CD4-positive, alpha-beta T cell treated with Interferon alpha-2 for 1 hour (primary cell): ENCODE measurements around the gene SGMS1.
"Not testable (repeated sequence)": the region's sequence is repeated elsewhere in the genome, so short reads cannot be mapped to it uniquely, and the experiment has no call there.

ENCODE experiments used
- DNase-seq, 2 donors: peaks; one replicate each; pipeline ENCODE4 v3.0.0-alpha.2; 2020 to 2022

SGMS1 gene

GRCh38 chr10:50286996-50287803 lies 336.6 kb downstream of the SGMS1 start:
- DNase-seq = no peak

DNA sequence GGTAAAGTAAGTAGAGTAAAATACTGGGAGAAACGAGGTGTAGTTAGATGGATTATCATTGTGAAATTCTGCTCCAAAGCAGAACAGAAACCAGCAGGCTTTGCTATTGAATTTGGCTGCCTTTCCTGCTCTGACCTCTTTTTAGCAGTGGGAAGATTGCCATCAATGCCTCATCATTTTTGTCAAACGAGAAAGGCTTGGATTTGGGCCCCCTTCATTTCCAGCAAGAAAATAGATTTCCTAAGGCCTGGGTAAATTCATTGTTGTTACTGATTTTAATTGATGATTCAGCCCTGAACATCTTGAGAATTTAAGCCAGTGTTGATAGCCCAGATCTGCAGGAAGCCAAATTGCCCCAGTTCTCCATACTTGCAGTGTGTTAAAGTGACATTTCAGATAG lies 337.2 kb downstream of the SGMS1 start:
- no peak for DNase-seq

- DNase-seq = no peak
These were observed 341.7 kb downstream of the SGMS1 start for GRCh38 chr10:50281967-50282522.

DNA sequence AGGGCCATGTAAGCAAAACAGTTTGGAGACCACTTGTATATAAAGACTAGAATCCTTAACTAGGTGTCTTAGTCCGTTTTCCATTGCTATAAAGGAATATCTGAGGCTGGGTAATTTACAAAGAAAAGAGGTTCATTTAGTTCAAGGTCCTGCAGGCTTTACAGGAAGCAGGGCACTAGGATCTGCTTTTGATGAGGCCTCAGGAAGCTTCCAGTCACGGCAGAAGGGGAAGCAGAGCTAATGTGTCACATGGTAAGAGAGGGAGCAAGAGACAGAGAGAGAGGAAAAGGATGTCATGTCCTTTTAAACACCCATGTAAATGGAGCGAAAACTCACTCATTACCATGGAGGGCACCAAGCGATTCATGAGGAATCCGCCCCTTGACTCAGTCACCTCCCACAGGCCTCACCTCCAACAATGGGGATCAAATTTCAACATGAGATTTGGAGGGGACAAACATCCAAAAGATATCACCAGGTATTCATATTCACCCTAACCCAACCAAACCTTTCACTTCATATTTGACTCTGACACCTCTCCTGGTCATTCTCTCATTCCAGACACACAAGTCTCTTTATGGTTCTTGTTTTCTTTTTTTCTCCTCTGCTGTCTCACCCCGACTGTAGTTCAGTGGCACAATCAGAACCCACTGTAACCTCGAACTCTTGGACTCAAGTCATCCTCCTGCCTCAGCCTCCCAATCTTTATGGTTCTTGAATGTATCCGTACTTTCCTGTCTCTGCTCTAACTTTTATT lies 342.4 kb downstream of the SGMS1 start:
- DNase-seq = no peak

DNA sequence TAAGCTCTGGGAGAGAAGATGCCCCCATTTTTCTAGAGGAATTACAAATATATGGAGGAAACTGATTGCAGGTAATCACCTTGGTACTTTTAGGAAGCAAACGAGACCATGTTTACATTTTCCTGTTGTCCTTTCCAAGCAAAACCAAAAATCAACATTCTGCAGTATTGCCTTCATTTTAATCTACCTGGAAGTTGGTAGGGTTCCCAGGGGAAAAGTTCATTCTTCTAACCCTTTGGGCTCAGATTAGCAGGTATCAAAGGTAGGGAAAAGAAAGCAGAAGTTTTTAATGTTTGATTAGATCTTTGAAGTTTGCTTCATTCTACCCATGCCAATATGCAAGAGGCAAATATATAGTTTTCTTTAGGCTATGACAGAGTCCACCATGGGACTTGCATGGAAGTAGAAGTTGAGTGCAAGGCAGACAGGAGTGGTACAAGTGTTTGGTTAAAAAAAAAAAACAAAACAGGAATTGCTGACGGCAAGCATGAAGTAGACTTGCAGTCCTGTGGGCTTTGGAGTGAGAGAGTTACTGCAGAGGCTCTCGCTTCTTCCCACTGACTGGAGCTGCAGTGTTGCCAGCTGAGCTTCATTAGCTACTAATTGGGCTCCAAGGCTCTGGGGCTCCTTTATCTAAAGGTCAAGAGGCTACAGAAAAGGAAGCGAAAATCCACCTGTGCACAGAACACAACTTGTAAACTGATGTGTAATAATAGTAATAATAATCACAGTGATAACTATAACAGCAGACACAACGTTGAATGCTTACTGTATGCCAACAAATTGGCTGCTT lies 343.5 kb downstream of the SGMS1 start:
- DNase-seq = no peak

DNA sequence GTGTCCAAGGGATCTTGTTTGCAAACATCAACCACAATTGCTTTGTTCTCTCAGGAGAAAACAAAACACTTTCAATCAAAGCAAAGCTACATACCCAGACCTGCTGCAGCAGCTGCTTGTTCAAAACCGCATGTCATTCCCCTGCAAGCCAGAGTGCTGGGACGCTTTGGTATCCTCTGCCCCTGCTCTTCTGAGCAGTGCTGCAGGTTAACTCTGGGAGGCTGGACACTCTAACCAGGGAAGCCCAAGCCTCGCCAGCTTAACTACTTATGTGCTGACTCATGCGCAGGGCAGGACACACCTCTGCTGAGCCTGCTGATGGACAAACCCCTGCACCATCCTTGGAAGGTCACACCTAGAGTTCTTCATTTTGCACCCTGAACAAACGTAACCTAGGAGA lies 344.3 kb downstream of the SGMS1 start:
- no peak for DNase-seq

DNA sequence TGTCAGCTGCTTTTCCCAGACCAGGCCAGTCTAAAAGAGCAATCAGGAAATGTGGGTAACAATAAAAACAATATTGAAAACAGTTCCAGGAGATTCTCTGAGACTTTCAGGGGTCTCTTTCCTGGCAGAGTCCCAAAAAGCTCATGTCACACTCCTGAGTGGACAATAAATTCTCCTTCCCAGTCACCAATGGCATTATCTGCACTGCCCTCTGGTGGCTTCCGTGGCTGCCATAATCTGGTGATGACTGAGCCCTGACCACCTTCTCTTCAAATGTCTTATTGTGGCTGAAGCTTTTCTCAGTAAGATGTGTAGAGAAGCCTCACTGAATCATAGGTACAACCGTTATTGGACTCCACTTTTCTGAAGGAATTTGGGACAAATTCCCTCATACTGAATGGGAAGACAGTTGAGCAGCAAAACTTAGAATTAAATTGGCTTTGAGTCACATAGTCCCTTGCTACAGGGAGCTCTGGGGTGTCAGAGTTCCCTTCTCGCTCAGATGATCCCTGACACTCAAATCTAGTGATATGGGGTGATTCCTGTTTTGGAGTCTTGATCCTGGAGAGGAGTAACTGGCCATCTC lies 348.0 kb downstream of the SGMS1 start:
- DNase-seq = peak; percentile 26 to 44

GRCh38 chr10:50272531-50272930 lies 351.2 kb downstream of the SGMS1 start:
- no peak for DNase-seq

- no peak for DNase-seq
These were observed 352.0 kb downstream of the SGMS1 start for GRCh38 chr10:50271564-50272250.

GRCh38 chr10:50267877-50268276 lies 355.9 kb downstream of the SGMS1 start:
- DNase-seq = not testable (repeated sequence)

- peak in 1 of 2 donors; percentile 33 for DNase-seq
These were observed 361.1 kb downstream of the SGMS1 start for GRCh38 chr10:50262625-50263024.

GRCh38 chr10:50260791-50261281 lies 362.9 kb downstream of the SGMS1 start:
- peak in 1 of 2 donors; percentile 33 for DNase-seq
